SK-N-SH treated with all-trans-retinoic acid at 6 μM for 48 hours (cell line): ENCODE data around the gene COBL.

Experiments used
- ISL1 ChIP-seq: fragments of 250-450 bp; sonication (Bioruptor Pico); IDR thresholded peaks from 2 replicates; pipeline ENCODE4 v2.1.2; 2022; ENCODE audit warnings: mild to moderate bottlenecking, moderate library complexity
- ZFP30 ChIP-seq: fragments of 450-650 bp; formaldehyde crosslinking; IDR thresholded peaks from 2 replicates; pipeline ENCODE4 v1.5.0; 2022; ENCODE audit warnings: mild to moderate bottlenecking, moderate library complexity
- ZNF8 ChIP-seq: fragments of 450-650 bp; formaldehyde crosslinking; IDR thresholded peaks from 2 replicates; pipeline ENCODE4 v1.5.0; 2020; ENCODE audit warnings: mild to moderate bottlenecking, moderate library complexity
- TF ChIP-seq, protein P1 (sequence below): fragments of 250-450 bp; sonication (Bioruptor Pico); IDR thresholded peaks from 2 replicates; pipeline ENCODE4 v1.8.0; 2020; ENCODE audit warnings: mild to moderate bottlenecking, moderate library complexity, borderline replicate concordance

DNA sequence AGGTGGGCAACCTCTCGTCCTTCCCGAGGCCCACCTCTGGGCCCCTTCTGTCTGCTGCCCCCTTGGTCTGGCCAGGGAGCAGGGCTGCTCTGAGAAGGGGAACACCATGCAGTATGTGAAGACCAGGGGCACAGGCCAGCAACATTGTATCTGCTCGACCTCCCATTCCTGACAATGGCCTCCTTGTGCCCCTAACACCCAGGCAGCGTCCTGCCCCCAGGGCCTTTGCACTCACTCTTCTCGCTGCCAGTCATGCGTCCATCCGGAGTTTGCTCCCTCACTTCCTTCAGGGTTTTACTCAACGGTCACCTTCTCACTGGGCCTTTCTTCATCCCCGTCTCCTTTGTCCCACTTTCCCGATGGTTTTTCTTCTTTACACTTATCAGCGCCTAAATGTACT, 301.0 kb downstream of the COBL start:
- TF ChIP-seq ZNF8 (CRISPR knock-in tag) (no peak), ZFP30 (CRISPR knock-in tag) (no peak), ISL1 (CRISPR knock-in tag) (no peak)
- TF ChIP-seq, protein P1, sequence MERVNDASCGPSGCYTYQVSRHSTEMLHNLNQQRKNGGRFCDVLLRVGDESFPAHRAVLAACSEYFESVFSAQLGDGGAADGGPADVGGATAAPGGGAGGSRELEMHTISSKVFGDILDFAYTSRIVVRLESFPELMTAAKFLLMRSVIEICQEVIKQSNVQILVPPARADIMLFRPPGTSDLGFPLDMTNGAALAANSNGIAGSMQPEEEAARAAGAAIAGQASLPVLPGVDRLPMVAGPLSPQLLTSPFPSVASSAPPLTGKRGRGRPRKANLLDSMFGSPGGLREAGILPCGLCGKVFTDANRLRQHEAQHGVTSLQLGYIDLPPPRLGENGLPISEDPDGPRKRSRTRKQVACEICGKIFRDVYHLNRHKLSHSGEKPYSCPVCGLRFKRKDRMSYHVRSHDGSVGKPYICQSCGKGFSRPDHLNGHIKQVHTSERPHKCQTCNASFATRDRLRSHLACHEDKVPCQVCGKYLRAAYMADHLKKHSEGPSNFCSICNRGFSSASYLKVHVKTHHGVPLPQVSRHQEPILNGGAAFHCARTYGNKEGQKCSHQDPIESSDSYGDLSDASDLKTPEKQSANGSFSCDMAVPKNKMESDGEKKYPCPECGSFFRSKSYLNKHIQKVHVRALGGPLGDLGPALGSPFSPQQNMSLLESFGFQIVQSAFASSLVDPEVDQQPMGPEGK (CRISPR knock-in tag), result no peak
